HepG2 (cell line): Measurements from ENCODE around the gene SLC25A47. TPM values are rescaled to one million over a fixed set of nuclear protein-coding genes. Genes with fewer than 3 reads are reported as not detected.
A peak's percentile ranks its signal among the peaks of the same experiment; 100 is the strongest.

Source experiments
- IRF2 ChIP-seq: IDR thresholded peaks from 2 replicates; pipeline ENCODE4 v1.6.1; 2018; ENCODE audit warnings: missing genetic modification reagents, missing compliant biosample characterization
- MIER3 ChIP-seq: IDR thresholded peaks from 2 replicates; pipeline ENCODE4 v1.6.1; 2016; ENCODE audit warnings: missing compliant biosample characterization, borderline replicate concordance
- NCOA1 ChIP-seq: sonication (generic); formaldehyde crosslinking; IDR thresholded peaks from 2 replicates; pipeline ENCODE4 v1.9.0; 2021; ENCODE audit warnings: missing genetic modification reagents
- NFRKB ChIP-seq: fragments of 450-650 bp; IDR thresholded peaks from 2 replicates; pipeline ENCODE4 v1.6.1; 2017
- PAX8 ChIP-seq: sonication (generic); formaldehyde crosslinking; IDR thresholded peaks from 2 replicates; pipeline ENCODE4 v1.8.0; 2022; ENCODE audit warnings: mild to moderate bottlenecking, missing genetic modification reagents, borderline replicate concordance
- RFXAP ChIP-seq: sonication (generic); formaldehyde crosslinking; IDR thresholded peaks from 2 replicates; pipeline ENCODE4 v1.4.0; 2020; ENCODE audit warnings: missing genetic modification reagents, borderline replicate concordance
- RNF2 ChIP-seq: fragments of 450-650 bp; conservative IDR thresholded peaks from 2 replicates; pipeline ENCODE4 v1.6.1; 2016; ENCODE audit warnings: low read depth
- SIN3A ChIP-seq: IDR thresholded peaks from 2 replicates; pipeline ENCODE4 v1.6.1; 2011; ENCODE audit warnings: low read depth, mild to moderate bottlenecking, control low read depth, low read length, borderline replicate concordance
- TERF1 ChIP-seq: sonication (generic); formaldehyde crosslinking; IDR thresholded peaks from 2 replicates; pipeline ENCODE4 v1.8.0; 2022; ENCODE audit warnings: mild to moderate bottlenecking, missing genetic modification reagents, moderate library complexity
- THRA ChIP-seq: sonication (generic); formaldehyde crosslinking; IDR thresholded peaks from 2 replicates; pipeline ENCODE4 v1.4.0; 2020; ENCODE audit warnings: missing genetic modification reagents, borderline replicate concordance
- ZNF510 ChIP-seq: sonication (generic); formaldehyde crosslinking; IDR thresholded peaks from 2 replicates; pipeline ENCODE4 v1.4.0; 2020; ENCODE audit warnings: low read depth, mild to moderate bottlenecking, missing genetic modification reagents
- ZNF557 ChIP-seq: sonication (generic); formaldehyde crosslinking; IDR thresholded peaks from 2 replicates; pipeline ENCODE4 v1.4.0; 2020; ENCODE audit warnings: missing genetic modification reagents
- ZNF879 ChIP-seq: sonication (generic); formaldehyde crosslinking; IDR thresholded peaks from 2 replicates; pipeline ENCODE4 v1.8.1; 2023; ENCODE audit warnings: missing genetic modification reagents
- polyA plus RNA-seq, 8 experiments: library from polyadenylated mRNA; depleted of rRNA in 3 of 8; stranded (reverse) in 7 of 8; unstranded in 1 of 8; fragments of >200 nt; fragmentation: Illumina TruSeq in 4 of 8; extraction: Trizol in 4 of 8; gene quantifications; 2 replicates each; pipeline versions ENCODE4 v1.2.1 to v1.2.3, GENCODE V29; 2011 to 2016; ENCODE audit warnings: low read depth in 4 of 8, missing spikeins in 1 of 8, mixed read lengths in 1 of 8; ENCODE audit not compliant: insufficient read depth in 1 of 8
- total RNA-seq, 5 experiments: library from RNA; depleted of rRNA; stranded (reverse); fragments of >200 nt; fragmentation: Illumina TruSeq; extraction: Trizol; gene quantifications; 2 replicates each; pipeline ENCODE4 v1.2.3, GENCODE V29; 2016; ENCODE audit warnings: low read depth in 1 of 5
- TF ChIP-seq, protein P1 (sequence below): sonication (generic); formaldehyde crosslinking; IDR thresholded peaks from 2 replicates; pipeline ENCODE4 v1.4.0; 2020; ENCODE audit warnings: missing genetic modification reagents
- TF ChIP-seq, protein P2 (sequence below): sonication (generic); formaldehyde crosslinking; IDR thresholded peaks from 2 replicates; pipeline ENCODE4 v1.4.0; 2020; ENCODE audit warnings: missing genetic modification reagents

SLC25A47 gene
- total and polyA plus RNA-seq, 2 of the 13 experiments (the other 11 are each of a cell fraction or from before 2014, with no cell fraction given): 1.0 to 1.7 TPM

DNA sequence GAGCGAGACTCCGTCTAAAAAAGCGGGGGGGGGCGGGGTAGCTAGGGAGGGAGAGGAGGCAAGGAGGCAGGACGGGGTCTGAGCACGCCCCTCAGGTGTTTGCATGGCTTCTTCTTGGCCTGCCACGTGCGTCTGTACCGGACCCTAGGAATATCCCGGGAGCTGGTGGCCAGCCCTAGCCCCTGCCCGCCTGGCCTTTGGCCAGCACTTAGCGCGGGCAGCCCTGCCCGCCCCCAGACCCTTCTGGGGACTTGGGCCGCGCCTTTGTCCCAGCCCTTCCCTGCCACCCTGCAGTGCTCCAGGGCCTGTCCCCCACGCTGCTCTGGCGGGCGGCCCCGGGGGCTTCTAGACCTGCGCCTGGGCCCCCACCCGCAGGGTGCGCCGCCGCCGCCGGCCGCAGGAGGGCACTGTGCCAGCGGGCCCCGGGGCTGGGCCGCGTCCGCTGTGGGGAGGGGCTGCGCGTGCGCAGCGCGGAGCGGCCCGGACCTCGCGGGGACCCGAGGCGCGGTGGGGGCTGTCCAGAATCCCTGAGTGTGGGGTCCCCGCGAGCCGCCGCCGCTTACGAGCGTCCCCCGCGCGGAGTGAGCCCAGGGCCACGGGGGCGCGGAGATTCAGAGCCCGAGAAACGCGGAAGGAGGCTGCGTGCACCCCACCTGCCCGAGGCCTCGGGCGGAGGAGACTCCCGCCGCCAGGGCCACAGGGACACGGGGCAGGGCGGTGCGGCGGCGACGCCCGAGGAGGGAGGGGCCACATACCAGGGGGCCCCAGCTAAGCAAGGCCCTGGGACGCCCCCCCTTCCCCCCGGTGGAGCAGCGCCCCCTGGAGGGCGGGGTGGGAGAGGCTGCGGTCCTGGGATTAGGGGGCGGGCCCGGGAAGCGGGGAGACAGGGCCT lies 37.9 kb upstream of the SLC25A47 start (continued):
- TF ChIP-seq ZNF557 (peak; percentile 82; the same call in 1 of the 2 replicates), NFRKB (no peak), MIER3 (no peak), RFXAP (CRISPR knock-in tag) (no peak), IRF2 (CRISPR knock-in tag) (no peak), NCOA1 (CRISPR knock-in tag) (peak; percentile 59; the same call in 1 of the 2 replicates), ZNF510 (CRISPR knock-in tag) (no peak), ZNF879 (no peak; the same call in 1 of the 2 replicates), PAX8 (CRISPR knock-in tag) (no peak), TERF1 (CRISPR knock-in tag) (no peak), SIN3A (no peak), RNF2 (peak; percentile 94; the same call in 1 of the 2 replicates), THRA (CRISPR knock-in tag) (peak; percentile 26; the same call in 1 of the 2 replicates)
- TF ChIP-seq, protein P1, sequence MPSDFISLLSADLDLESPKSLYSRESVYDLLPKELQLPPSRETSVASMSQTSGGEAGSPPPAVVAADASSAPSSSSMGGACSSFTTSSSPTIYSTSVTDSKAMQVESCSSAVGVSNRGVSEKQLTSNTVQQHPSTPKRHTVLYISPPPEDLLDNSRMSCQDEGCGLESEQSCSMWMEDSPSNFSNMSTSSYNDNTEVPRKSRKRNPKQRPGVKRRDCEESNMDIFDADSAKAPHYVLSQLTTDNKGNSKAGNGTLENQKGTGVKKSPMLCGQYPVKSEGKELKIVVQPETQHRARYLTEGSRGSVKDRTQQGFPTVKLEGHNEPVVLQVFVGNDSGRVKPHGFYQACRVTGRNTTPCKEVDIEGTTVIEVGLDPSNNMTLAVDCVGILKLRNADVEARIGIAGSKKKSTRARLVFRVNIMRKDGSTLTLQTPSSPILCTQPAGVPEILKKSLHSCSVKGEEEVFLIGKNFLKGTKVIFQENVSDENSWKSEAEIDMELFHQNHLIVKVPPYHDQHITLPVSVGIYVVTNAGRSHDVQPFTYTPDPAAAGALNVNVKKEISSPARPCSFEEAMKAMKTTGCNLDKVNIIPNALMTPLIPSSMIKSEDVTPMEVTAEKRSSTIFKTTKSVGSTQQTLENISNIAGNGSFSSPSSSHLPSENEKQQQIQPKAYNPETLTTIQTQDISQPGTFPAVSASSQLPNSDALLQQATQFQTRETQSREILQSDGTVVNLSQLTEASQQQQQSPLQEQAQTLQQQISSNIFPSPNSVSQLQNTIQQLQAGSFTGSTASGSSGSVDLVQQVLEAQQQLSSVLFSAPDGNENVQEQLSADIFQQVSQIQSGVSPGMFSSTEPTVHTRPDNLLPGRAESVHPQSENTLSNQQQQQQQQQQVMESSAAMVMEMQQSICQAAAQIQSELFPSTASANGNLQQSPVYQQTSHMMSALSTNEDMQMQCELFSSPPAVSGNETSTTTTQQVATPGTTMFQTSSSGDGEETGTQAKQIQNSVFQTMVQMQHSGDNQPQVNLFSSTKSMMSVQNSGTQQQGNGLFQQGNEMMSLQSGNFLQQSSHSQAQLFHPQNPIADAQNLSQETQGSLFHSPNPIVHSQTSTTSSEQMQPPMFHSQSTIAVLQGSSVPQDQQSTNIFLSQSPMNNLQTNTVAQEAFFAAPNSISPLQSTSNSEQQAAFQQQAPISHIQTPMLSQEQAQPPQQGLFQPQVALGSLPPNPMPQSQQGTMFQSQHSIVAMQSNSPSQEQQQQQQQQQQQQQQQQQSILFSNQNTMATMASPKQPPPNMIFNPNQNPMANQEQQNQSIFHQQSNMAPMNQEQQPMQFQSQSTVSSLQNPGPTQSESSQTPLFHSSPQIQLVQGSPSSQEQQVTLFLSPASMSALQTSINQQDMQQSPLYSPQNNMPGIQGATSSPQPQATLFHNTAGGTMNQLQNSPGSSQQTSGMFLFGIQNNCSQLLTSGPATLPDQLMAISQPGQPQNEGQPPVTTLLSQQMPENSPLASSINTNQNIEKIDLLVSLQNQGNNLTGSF (CRISPR knock-in tag): peak; percentile 83
- TF ChIP-seq, protein P2, sequence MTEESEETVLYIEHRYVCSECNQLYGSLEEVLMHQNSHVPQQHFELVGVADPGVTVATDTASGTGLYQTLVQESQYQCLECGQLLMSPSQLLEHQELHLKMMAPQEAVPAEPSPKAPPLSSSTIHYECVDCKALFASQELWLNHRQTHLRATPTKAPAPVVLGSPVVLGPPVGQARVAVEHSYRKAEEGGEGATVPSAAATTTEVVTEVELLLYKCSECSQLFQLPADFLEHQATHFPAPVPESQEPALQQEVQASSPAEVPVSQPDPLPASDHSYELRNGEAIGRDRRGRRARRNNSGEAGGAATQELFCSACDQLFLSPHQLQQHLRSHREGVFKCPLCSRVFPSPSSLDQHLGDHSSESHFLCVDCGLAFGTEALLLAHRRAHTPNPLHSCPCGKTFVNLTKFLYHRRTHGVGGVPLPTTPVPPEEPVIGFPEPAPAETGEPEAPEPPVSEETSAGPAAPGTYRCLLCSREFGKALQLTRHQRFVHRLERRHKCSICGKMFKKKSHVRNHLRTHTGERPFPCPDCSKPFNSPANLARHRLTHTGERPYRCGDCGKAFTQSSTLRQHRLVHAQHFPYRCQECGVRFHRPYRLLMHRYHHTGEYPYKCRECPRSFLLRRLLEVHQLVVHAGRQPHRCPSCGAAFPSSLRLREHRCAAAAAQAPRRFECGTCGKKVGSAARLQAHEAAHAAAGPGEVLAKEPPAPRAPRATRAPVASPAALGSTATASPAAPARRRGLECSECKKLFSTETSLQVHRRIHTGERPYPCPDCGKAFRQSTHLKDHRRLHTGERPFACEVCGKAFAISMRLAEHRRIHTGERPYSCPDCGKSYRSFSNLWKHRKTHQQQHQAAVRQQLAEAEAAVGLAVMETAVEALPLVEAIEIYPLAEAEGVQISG (CRISPR knock-in tag): peak; percentile 87
